ENCODE results near the gene VIPR2. TPM values are rescaled to one million over a fixed set of nuclear protein-coding genes. Genes with fewer than 3 reads are reported as not detected.
"Not testable (repeated sequence)": the region's sequence is repeated elsewhere in the genome, so short reads cannot be mapped to it uniquely, and the experiment has no call there.

The VIPR2 gene
- total RNA-seq, 2 donors from 2014 or later: 0.46 to 3.0 TPM

DNA sequence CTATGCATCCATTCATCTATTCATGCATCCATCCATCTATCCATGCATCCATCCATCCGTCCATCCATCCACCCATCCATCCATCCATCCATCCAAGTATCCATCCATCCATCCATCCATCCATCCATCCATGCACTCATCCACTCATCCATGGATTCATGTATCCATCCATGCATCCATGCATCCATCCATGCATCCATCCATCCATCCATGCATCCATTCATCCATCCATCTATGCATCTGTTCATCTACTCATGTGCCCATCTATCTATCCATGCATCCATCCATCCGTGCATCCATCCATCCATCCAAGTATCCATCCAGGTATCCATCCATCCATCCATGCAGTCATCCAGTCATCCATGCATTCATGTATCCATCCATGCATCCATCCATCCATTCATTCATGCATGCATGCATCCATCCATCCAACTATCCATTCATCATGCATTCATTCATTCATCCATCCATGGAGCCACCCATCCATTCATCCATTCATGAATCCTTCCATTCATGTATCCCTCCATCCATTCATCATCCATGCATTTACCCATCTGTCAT lies 156.3 kb downstream of the VIPR2 start:
- Mint-ChIP-seq H3K36me3 (ENCODE audit: insufficient read depth in 2 of 2) (peaks cover 4 to 11% of the 10 kb centered on the region in 2 donors), H3K27ac (no peak overlapping the region), H3K9me3 (peaks cover 5 to 6% of the 10 kb centered on the region in 2 donors), H3K4me1 (ENCODE audit: low read depth) (peaks cover 9% of the 10 kb centered on the region), H3K4me3 (no peak overlapping the region), H3K27me3 (ENCODE audit: low read depth) (peaks cover 23% of the 10 kb centered on the region)
- ATAC-seq (replicated peaks in 1 of 2) (no peak), DNase-seq (no peak)

DNA sequence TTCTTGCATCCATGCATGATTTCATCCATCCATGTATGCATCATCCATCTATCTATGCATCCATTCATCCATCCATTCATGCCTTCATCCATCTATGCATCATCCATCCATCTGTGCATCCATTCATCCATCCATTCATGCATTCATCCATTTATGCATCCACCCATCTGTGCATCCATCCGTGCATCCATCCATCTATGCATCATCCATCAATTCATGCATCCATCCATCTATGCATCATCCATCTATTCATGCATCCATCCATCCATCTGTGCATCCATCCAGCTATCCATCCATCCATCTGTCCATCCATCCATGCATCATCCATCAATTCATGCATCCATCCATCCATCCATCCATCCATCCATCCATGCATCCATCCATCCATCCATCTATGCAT lies 157.0 kb downstream of the VIPR2 start:
- Mint-ChIP-seq H3K9me3 (peaks cover 7 to 8% of the 10 kb centered on the region in 2 donors), H3K36me3 (ENCODE audit: insufficient read depth in 2 of 2) (peaks cover 4 to 13% of the 10 kb centered on the region in 2 donors), H3K4me3 (no peak overlapping the region), H3K27me3 (ENCODE audit: low read depth) (peaks cover 16% of the 10 kb centered on the region), H3K27ac (no peak overlapping the region), H3K4me1 (ENCODE audit: low read depth) (peaks cover 2% of the 10 kb centered on the region)
- ATAC-seq (replicated peaks in 1 of 2) (no peak), DNase-seq (no peak)

DNA sequence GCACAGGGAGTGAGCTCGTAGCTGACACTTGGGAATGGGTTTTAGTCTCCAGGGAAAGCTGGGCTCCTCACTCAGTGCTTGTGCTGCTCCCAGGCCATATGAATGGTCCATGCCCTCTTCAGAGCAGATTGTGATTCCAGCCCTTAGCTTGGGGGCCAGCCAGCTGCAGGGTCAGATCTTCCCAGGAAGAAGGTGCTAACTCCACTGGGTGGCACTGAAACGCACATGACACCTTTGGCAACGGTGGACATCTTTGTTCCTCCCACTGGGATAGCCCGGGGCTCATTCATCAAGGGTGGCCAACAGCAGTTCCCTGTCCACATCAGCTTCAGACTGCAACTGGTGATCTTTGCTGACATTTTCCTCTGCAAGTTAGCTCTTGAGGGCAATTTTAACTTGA lies 159.1 kb downstream of the VIPR2 start:
- Mint-ChIP-seq H3K4me3 (no peak overlapping the region), H3K36me3 (ENCODE audit: insufficient read depth in 2 of 2) (peaks cover 7 to 24% of the 10 kb centered on the region in 2 donors), H3K4me1 (ENCODE audit: low read depth) (no peaks in the 10 kb centered on the region), H3K27ac (no peak overlapping the region), H3K9me3 (peaks cover 8 to 9% of the 10 kb centered on the region in 2 donors), H3K27me3 (ENCODE audit: low read depth) (peaks cover 6% of the 10 kb centered on the region)
- DNase-seq (no peak), ATAC-seq (replicated peaks in 1 of 2) (no peak)

DNA sequence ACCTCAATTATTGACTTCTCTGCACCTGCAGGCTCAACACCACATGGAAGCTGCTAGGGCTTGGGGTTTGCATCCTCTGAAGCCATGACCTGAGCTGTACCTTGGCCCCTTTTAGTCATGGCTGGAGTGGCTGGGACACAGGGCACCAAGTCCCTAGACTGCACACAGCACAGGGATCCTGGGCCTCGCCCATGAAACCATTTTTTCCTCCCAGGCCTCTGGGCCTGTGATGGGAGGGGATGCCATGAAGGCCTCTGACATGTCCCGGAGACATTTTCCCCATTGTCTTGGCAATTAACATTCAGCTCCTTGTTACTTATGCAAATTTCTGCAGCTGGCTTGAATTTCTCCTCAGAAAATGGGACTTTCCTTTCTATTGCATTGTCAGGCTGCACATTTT lies 160.7 kb downstream of the VIPR2 start:
- not testable (repeated sequence) for ATAC-seq (replicated peaks in 1 of 2); DNase-seq; H3K4me1 Mint-ChIP-seq (ENCODE audit: low read depth); H3K4me3 Mint-ChIP-seq; H3K27me3 Mint-ChIP-seq (ENCODE audit: low read depth); H3K27ac Mint-ChIP-seq
- Mint-ChIP-seq H3K36me3 (ENCODE audit: insufficient read depth in 2 of 2) (peaks cover 10 to 28% of the 10 kb centered on the region in 2 donors), H3K9me3 (peaks cover 9 to 11% of the 10 kb centered on the region in 2 donors)

DNA sequence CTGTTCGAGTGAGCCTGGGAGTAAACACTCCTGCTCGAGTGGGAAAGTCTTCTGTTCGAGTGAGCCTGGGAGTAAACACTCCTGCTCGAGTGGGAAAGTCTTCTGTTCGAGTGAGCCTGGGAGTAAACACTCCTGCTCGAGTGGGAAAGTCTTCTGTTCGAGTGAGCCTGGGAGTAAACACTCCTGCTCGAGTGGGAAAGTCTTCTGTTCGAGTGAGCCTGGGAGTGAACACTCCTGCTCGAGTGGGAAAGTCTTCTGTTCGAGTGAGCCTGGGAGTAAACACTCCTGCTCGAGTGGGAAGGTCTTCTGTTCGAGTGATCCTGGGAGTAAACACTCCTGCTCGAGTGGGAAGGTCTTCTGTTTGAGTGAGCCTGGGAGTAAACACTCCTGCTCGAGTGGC lies 162.6 kb downstream of the VIPR2 start:
- peaks cover 10 to 28% of the 10 kb centered on the region in 2 donors for H3K36me3 Mint-ChIP-seq (ENCODE audit: insufficient read depth in 2 of 2)
- H3K9me3 Mint-ChIP-seq: peaks cover 9 to 11% of the 10 kb centered on the region in 2 donors
- not testable (repeated sequence) for H3K27me3 Mint-ChIP-seq (ENCODE audit: low read depth); H3K4me3 Mint-ChIP-seq; DNase-seq; H3K27ac Mint-ChIP-seq; H3K4me1 Mint-ChIP-seq (ENCODE audit: low read depth); ATAC-seq (replicated peaks in 1 of 2)

DNA sequence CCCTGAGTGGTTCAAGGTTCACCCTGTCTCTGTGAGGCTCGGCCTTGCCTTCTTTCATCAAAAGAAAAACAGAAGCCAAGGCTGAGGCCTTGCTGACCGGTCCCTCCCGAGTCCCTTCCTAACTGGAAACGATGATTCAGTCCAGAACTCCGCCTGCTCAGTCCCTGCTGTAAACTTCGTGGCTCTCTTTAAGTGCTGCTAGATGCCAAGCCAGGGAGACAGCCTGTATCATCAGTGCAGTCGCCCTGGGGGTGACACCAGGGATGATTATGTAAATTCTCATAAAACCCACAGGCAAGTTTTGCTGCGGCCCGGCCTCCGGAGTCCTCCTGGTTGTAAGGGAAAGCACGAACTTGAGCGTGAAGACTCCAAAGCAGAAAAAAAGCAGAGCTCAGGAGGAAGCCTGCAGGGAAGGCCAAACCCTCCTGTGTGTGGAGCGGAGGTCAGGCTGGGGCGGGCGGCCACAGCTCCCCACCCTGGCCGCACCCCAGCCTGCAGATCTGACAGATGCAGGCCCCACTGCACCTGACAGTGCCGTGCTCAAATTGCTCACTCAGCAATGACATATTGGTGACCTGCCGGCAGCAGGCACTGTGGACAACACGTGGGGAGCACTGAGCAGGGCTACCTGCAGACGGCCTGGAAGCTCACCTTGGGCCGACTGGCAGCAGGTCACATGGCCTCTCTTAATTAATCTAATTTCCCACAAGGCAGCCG lies 164.9 kb downstream of the VIPR2 start:
- H3K4me1 Mint-ChIP-seq (ENCODE audit: low read depth): peaks cover 23% of the 10 kb centered on the region
- no peaks in the 10 kb centered on the region for H3K27me3 Mint-ChIP-seq (ENCODE audit: low read depth)
- no peak overlapping the region for H3K4me3 Mint-ChIP-seq
- no peak for DNase-seq
- H3K36me3 Mint-ChIP-seq (ENCODE audit: insufficient read depth in 2 of 2): peaks cover 10 to 27% of the 10 kb centered on the region in 2 donors
- H3K27ac Mint-ChIP-seq: no peak overlapping the region
- peaks cover 8 to 11% of the 10 kb centered on the region in 2 donors for H3K9me3 Mint-ChIP-seq
- no peak for ATAC-seq (replicated peaks in 1 of 2)

DNA sequence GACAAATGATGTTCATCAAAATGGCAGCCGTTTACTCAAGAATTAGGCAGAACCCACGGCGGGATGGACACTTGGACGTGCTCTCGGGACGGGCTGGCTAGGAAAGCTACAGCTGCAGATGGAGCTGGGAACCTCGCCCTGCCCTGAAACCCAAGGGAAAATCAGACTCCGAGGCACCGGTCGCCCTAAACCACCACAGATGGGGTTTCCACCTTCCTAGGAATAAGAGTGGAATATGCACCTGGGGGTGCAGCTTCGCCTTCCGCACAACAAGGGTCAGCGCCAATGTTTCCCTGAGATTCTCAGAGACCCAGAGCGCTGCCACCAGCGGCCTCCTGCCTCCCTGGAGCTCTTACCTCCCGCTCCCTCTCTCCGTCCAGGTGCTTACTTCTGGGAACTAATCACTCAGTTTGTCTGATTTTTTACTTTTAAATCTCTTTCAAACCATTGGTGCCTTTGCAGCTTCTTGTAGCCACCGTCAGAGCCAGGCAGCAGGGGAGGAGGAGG lies 165.6 kb downstream of the VIPR2 start:
- Mint-ChIP-seq H3K27ac (no peak overlapping the region), H3K4me3 (no peak overlapping the region), H3K4me1 (ENCODE audit: low read depth) (peaks cover 25% of the 10 kb centered on the region), H3K27me3 (ENCODE audit: low read depth) (no peaks in the 10 kb centered on the region), H3K36me3 (ENCODE audit: insufficient read depth in 2 of 2) (peaks cover 6 to 20% of the 10 kb centered on the region in 2 donors), H3K9me3 (peaks cover 2 to 6% of the 10 kb centered on the region in 2 donors)
- DNase-seq: no peak
- ATAC-seq (replicated peaks in 1 of 2): no peak

Measured in activated T-cell treated with anti-CD3 and anti-CD28 coated beads, Interleukin-2, amount 50 U/mL, for 72 hours (primary cell).